Measurements from ENCODE around the gene MLLT1.

DNA sequence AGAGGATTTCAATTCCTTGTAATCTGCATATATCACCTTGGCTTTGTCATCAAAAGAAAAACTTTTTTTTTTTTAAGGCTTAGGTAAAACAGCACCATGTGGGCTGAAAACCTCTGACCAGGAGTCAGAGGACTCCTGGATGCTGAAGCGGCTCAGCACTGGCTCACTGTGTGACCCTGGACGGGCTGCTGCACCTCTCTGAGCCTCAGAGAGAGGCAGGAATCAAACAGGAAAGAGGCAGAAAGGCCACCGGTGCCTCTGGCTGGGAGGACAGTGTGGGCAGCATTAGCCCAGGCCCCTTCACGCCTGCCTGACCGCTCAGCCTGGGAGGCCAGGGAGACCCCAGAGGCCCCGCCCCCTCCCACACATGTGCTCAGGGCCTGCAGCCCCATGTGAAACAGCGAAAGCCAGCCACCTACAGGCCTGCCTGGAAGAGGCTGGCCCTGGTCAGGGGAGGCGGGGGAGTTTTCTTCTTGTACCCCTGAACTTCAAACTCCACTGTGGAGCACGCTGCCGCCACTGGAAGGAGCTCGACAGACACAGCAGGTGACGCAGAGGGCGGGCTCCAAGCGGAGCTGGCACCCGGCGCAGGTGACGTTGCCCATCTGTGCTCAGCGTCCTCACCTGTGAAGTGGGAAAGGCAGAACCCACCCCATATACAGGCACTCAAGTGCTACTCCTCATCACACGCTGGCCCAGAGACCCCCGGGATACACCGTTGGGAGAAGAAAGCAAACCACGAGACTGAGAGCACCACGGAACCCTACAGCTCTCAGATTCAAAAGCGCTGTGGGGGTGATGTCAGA is 39.7 kb downstream of the MLLT1 start:
- TF ChIP-seq, protein P1, sequence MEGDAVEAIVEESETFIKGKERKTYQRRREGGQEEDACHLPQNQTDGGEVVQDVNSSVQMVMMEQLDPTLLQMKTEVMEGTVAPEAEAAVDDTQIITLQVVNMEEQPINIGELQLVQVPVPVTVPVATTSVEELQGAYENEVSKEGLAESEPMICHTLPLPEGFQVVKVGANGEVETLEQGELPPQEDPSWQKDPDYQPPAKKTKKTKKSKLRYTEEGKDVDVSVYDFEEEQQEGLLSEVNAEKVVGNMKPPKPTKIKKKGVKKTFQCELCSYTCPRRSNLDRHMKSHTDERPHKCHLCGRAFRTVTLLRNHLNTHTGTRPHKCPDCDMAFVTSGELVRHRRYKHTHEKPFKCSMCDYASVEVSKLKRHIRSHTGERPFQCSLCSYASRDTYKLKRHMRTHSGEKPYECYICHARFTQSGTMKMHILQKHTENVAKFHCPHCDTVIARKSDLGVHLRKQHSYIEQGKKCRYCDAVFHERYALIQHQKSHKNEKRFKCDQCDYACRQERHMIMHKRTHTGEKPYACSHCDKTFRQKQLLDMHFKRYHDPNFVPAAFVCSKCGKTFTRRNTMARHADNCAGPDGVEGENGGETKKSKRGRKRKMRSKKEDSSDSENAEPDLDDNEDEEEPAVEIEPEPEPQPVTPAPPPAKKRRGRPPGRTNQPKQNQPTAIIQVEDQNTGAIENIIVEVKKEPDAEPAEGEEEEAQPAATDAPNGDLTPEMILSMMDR (IDR thresholded peaks at IDR 0.05), result no peak
- TF ChIP-seq POLR2A (IDR thresholded peaks at IDR 0.05), result no peak

Measured in vagina (tissue), 2 donors.